ENCODE data around the gene PHF21B. TPM values are rescaled to one million over a fixed set of nuclear protein-coding genes. Genes with fewer than 3 reads are reported as not detected.

PHF21B gene
- total RNA-seq, 1 donor = not detected

DNA sequence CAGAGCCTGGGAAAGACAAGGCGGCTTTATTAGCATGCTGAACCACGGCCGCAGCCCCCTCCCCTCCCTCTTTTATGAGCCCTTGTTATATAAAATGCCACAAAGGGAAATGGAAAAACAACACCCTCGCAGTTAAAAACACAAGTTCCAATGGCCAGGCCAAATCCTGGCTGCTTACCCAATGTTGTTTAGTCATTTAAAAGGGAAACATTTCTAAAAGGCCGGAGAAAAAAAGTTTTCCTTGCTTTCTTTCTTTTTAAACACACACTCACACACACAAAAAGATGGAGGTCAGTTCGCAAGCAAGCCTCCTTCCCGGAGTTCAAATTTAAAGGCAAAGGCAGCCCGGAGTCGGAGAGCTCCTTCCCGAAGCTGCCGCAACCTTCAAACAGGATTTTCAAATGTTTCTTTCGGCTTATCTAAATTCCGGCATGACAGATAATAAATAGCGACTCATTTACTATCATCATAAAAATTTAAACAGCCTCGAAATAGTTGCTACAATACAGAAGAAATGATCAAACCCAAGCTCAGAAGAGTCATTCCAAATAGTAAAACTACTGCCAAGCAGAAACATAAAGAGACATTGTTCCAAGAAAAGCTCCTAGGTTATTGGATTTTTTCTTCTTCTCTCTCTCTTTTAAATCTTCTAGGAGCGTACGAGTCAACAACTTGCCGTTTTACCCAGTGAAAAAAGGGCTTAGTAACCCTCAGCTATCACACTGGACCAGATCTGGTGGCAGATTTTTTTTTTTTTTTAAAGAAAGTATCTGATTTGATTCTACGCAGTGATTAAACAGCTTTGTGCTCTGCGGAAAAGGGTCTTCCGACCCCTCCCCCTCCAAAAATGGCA is 3.5 kb downstream of the PHF21B start:
- Histone ChIP-seq H3K4me1 (ENCODE audit: insufficient read depth, low read length) (peaks cover 4% of the 10 kb centered on the region), H3K9me3 (ENCODE audit: low read depth, low read length) (no peaks in the 10 kb centered on the region), H3K4me3 (ENCODE audit: low read length) (no peak overlapping the region), H3K27me3 (ENCODE audit: insufficient read depth, low read length) (peaks cover 39% of the 10 kb centered on the region)

DNA sequence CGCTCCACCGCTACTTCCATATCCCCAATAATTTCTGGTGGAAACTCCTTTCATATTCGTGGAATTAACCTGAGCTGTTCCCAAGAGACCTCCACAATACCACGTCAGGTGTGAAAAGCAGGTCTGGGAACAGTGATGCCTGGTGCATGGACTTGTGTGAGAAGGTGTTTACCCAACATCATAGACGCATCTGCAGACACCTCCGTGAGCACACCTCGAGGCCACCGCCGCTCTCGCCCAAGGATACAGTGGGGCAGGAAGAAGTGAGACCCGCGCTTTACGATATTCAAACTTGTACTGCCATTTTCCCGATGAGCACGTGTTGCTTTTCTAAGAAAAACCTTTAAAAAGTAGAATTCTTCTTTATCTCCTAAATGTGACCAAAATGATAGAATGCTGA is 8.2 kb downstream of the PHF21B start:
- no peaks in the 10 kb centered on the region for H3K4me1 ChIP-seq (ENCODE audit: insufficient read depth, low read length)
- H3K9me3 ChIP-seq (ENCODE audit: low read depth, low read length) = no peaks in the 10 kb centered on the region
- peaks cover 21% of the 10 kb centered on the region for H3K27me3 ChIP-seq (ENCODE audit: insufficient read depth, low read length)
- no peak overlapping the region for H3K4me3 ChIP-seq (ENCODE audit: low read length)

DNA sequence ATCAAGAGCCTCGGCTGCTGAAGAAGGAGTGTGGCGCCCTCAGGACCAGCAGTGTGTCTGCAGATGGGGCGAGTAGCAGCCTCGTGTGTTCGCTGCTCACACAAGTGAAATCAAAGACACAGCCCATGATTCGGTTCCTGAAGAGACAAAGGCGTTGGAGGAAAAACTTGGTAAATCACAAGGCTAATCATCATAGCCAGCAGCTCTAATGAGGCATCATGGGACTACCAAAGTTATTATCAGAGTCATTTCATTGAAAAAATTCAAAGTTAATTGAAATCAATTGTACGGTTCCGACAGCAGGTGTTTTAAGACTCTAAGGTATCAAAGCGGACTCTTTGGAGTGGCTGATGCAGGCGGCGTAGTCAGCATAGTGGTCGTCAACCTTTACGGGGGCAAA is 9.5 kb downstream of the PHF21B start:
- Histone ChIP-seq H3K9me3 (ENCODE audit: low read depth, low read length) (no peaks in the 10 kb centered on the region), H3K27me3 (ENCODE audit: insufficient read depth, low read length) (peaks cover 7% of the 10 kb centered on the region), H3K4me3 (ENCODE audit: low read length) (no peak overlapping the region), H3K4me1 (ENCODE audit: insufficient read depth, low read length) (no peaks in the 10 kb centered on the region)

DNA sequence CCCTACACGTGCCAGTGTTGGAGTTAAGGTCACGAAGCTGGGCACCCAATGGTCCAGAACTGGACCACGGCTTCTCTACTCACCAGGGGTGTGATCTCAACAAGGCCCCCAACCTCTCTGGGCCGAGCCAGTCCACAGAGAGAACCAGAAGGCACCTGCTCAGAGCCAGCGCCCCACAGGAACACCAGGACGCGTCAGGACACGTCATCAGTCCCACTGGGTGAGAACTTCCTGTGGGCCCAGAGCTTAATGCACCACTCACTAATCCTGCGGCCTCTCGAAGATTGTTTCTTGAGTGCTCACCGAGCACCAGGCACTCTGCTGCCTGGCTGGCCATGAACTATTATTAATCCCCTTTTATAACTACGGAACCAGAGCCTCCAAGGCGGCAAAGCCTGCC is 10.1 kb downstream of the PHF21B start:
- Histone ChIP-seq H3K4me3 (ENCODE audit: low read length) (no peak overlapping the region), H3K4me1 (ENCODE audit: insufficient read depth, low read length) (no peaks in the 10 kb centered on the region), H3K27me3 (ENCODE audit: insufficient read depth, low read length) (peaks cover 1% of the 10 kb centered on the region), H3K9me3 (ENCODE audit: low read depth, low read length) (no peaks in the 10 kb centered on the region)

DNA sequence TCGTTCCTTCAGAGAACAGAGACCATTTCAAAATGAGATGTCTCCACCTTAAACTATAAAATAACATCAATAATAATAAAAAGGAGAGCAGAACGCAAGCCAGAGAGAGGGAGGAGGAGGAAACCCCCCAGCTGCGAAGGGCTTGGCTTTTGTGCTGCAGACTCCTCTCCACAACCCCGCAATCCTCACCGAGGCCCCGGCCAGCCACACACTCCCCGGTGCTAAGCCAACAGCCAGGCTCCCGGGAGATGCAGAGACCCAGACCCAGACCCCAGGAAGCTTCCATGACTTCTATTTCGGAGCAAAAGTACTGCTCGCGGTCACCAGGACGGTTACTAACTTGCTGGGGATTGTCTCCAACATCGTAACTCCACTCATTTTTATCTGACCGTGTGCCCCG is 10.6 kb downstream of the PHF21B start:
- no peaks in the 10 kb centered on the region for H3K4me1 ChIP-seq (ENCODE audit: insufficient read depth, low read length)
- H3K4me3 ChIP-seq (ENCODE audit: low read length) = no peak overlapping the region
- no peaks in the 10 kb centered on the region for H3K9me3 ChIP-seq (ENCODE audit: low read depth, low read length)
- H3K27me3 ChIP-seq (ENCODE audit: insufficient read depth, low read length) = no peaks in the 10 kb centered on the region

DNA sequence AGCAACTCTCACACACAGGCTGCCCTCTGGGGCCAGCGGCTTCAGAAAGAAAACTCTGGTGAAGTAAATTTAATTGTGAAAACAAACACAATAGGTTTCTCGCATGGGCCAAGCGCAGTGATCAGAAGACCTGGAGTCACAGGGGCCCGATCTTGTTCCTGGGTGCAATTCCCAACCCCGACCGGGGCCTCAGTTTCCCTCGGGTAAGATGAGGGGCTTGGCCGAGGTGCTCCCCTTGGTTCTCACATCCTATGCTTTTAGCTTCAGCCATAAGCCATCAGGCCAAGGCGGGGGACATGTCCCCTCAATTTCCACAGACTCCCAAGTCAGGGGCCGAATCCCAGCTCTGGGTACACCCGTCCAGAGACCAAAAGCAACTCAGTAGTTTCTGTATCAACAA is 11.5 kb downstream of the PHF21B start:
- no peaks in the 10 kb centered on the region for H3K9me3 ChIP-seq (ENCODE audit: low read depth, low read length)
- no peak overlapping the region for H3K4me3 ChIP-seq (ENCODE audit: low read length)
- no peaks in the 10 kb centered on the region for H3K27me3 ChIP-seq (ENCODE audit: insufficient read depth, low read length)
- no peaks in the 10 kb centered on the region for H3K4me1 ChIP-seq (ENCODE audit: insufficient read depth, low read length)

DNA sequence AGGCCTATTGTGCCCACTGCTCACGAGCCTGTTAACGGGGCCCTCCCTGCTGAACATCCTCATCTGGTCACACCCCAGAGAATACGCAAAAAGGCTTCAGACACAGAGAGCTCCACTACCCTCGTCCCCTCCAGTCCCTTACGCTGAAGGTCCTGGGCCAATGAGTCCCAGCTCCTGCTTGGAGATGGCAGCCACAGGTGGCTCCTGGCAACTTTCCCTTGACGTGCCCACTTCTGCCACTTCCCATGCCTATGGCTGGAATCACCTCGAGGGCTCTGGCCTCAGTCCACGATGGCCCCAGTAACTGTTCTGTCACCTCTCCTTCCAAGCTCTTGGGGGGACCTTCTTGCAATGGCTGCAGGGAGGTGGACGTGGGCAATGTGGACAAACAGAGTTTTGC is 12.7 kb downstream of the PHF21B start:
- no peak overlapping the region for H3K4me3 ChIP-seq (ENCODE audit: low read length)
- H3K4me1 ChIP-seq (ENCODE audit: insufficient read depth, low read length) = no peaks in the 10 kb centered on the region
- no peaks in the 10 kb centered on the region for H3K27me3 ChIP-seq (ENCODE audit: insufficient read depth, low read length)
- H3K9me3 ChIP-seq (ENCODE audit: low read depth, low read length) = no peaks in the 10 kb centered on the region

DNA sequence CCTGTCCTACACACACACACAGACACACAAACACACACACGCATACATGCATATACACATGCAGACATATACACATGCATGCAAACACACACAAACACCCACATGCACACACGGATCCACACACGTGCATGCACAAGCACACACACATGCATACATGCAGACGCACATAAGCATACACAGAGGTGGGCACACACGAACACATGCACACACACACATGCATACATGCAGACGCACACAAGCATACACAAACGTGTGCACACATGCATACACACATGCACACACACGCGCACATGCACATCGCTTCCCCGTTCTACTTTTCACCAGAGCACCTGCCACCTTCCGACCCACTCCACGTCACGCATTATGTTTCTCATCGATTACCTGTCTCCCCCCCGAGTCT is 13.2 kb downstream of the PHF21B start:
- Histone ChIP-seq H3K4me1 (ENCODE audit: insufficient read depth, low read length) (no peaks in the 10 kb centered on the region), H3K4me3 (ENCODE audit: low read length) (no peak overlapping the region), H3K27me3 (ENCODE audit: insufficient read depth, low read length) (no peaks in the 10 kb centered on the region), H3K9me3 (ENCODE audit: low read depth, low read length) (no peaks in the 10 kb centered on the region)

DNA sequence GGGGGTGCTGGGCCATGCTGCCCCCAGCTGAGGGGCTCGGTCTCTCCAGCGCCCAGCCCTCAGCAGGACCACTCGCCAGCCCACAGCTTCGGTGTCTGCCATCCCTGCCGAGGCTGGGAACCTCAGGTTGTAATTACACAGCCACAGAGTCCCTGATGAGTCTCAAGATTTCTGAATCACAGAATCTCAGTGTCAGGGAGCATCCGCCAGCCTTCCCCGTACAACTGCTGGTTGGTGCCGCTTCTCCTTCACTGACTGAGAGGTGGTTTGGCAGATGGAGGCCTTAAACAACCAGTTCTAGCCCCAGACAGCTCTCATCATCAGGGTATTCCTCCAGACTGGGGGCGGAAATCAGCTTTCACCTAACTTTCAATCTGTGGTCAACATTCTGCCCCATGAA is 13.7 kb downstream of the PHF21B start:
- H3K27me3 ChIP-seq (ENCODE audit: insufficient read depth, low read length) = no peaks in the 10 kb centered on the region
- no peak overlapping the region for H3K4me3 ChIP-seq (ENCODE audit: low read length)
- no peaks in the 10 kb centered on the region for H3K9me3 ChIP-seq (ENCODE audit: low read depth, low read length)
- no peaks in the 10 kb centered on the region for H3K4me1 ChIP-seq (ENCODE audit: insufficient read depth, low read length)

DNA sequence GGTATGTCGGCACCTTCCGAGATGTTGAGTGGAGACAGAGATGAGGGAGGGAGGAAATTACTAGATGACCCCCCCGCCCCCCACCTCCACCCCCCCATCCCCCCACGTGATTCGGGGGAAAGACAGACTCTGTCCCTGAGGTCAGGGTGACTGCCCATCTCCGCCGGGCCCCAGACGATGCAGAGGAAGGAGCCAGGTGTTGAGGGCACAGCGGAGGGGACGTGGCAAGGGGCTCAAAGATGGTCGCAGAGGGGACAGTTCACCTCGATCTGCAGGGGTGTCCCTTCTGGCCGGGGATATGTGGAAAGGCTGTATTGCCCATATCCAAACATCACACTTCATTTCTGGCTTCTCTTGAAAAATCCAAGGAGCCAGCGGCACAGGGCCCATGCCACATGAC is 14.1 kb downstream of the PHF21B start:
- Histone ChIP-seq H3K4me1 (ENCODE audit: insufficient read depth, low read length) (no peaks in the 10 kb centered on the region), H3K4me3 (ENCODE audit: low read length) (no peak overlapping the region), H3K9me3 (ENCODE audit: low read depth, low read length) (no peaks in the 10 kb centered on the region), H3K27me3 (ENCODE audit: insufficient read depth, low read length) (no peaks in the 10 kb centered on the region)

DNA sequence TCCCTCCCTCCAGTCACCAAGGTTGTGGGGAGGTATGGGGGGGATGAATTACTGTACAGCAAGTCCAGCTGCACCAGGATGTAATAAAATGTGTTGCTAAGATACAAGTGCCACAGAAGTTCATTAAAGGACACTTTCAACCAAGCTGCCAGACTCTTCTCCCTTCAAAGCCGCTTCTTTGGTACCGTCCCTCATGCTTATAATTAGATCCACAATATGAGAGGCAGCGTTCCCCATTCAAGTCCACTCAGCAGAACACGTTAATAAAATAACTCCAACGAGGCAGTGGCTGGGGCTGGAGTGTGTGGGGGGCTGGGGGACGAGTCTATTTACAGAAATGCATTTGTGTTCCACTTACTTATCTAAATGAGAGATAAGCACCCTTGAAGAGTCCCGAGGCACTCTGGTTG is 14.7 kb downstream of the PHF21B start:
- Histone ChIP-seq H3K4me1 (ENCODE audit: insufficient read depth, low read length) (no peaks in the 10 kb centered on the region), H3K4me3 (ENCODE audit: low read length) (no peak overlapping the region), H3K27me3 (ENCODE audit: insufficient read depth, low read length) (no peaks in the 10 kb centered on the region), H3K9me3 (ENCODE audit: low read depth, low read length) (no peaks in the 10 kb centered on the region)

DNA sequence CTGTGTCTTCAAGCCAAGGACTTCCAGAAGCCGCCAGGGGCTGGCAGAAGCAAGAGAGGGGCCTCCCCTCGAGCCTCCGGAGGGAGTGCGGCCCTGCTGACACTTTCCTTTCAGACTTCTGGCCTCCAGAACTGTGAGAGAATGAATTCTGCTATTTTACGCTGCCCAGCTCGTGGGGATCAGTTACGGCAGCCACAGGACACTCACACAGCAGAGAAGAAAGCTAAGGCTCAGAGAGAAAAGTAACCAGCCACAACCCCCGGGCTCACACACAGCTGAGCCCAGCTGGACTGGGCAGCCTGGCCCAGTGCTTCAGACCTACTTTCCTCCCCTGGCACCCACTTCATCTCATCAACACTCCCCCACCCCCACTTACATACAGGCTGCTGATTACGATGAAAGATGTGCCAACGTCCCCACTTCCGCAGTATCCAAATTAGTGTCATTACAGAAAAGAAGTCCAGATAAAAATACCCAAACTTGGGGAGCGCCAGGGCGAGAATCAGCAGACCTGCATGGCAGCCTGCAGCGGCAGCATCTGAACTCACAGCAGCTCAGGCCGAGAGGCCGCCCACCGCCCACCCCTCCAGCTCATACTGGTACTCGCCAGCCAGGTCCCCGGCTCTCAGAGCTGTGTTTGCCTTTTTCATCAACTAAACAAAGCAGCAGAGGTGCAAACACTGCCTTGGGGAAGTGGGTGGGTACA is 15.3 kb downstream of the PHF21B start:
- Histone ChIP-seq H3K9me3 (ENCODE audit: low read depth, low read length) (no peaks in the 10 kb centered on the region), H3K4me3 (ENCODE audit: low read length) (no peak overlapping the region), H3K27me3 (ENCODE audit: insufficient read depth, low read length) (no peaks in the 10 kb centered on the region), H3K4me1 (ENCODE audit: insufficient read depth, low read length) (no peaks in the 10 kb centered on the region)

DNA sequence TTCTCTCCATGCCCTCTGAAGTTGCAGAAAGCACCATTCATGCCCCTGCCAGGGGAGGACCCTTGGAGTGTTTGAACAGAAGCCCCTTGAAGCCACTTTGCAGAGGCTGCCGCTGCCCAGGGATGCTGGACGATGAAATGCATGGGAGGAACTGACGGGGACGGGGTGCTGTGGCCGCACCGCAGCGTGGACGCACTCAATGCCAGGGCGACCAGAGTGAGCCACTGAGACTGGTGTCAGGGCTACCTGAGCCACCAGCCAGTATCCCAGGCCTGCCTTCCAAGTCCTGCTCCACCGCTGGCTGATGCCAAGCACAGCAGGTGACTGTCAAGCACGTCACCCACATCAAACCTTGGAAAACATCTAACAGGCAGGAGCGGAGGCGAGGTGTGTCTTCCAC is 17.6 kb downstream of the PHF21B start:
- no peak overlapping the region for H3K4me3 ChIP-seq (ENCODE audit: low read length)
- no peaks in the 10 kb centered on the region for H3K9me3 ChIP-seq (ENCODE audit: low read depth, low read length)
- H3K4me1 ChIP-seq (ENCODE audit: insufficient read depth, low read length) = no peaks in the 10 kb centered on the region
- H3K27me3 ChIP-seq (ENCODE audit: insufficient read depth, low read length) = no peaks in the 10 kb centered on the region

DNA sequence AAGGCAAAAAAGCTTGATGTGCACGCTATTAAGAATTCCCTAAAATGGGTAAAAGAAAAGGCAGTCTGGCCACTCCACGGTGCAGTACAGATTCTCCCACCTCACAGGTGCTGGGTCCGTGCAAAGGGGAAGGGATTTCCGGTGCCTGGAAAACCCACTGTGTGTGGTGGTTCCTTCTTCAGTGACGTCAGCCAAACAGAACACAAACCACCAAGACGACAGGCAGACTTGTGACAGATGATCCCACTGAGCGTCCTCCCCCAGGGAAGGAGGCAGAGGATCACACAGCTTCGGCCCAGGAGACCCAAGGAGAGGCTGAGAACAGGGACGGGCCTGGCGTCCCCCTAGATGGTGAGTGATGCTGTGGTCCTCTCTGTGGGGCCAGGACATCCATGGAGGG is 18.6 kb downstream of the PHF21B start:
- Histone ChIP-seq H3K4me1 (ENCODE audit: insufficient read depth, low read length) (no peaks in the 10 kb centered on the region), H3K27me3 (ENCODE audit: insufficient read depth, low read length) (no peaks in the 10 kb centered on the region), H3K9me3 (ENCODE audit: low read depth, low read length) (no peaks in the 10 kb centered on the region), H3K4me3 (ENCODE audit: low read length) (no peak overlapping the region)

DNA sequence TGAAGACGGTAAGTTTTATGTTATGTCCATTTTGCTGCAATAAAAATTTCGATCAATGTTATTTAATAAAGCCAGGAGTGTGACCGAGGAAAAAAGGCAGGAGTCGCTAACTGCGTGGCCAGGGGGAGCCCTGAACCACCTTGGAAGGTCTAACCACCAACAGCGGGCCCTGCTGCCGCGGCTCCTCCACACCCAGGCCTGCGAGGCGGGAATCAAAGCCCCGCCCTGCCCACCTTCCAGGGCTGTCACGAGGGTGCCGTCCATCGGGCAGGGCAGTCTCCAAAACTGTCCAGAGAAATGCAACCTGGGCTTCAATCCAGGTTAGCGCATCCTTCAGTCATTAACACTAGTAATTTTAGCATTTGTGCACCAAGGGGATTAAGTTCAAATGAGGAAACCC is 19.0 kb downstream of the PHF21B start:
- Histone ChIP-seq H3K4me1 (ENCODE audit: insufficient read depth, low read length) (no peaks in the 10 kb centered on the region), H3K9me3 (ENCODE audit: low read depth, low read length) (no peaks in the 10 kb centered on the region), H3K4me3 (ENCODE audit: low read length) (no peak overlapping the region), H3K27me3 (ENCODE audit: insufficient read depth, low read length) (no peaks in the 10 kb centered on the region)

DNA sequence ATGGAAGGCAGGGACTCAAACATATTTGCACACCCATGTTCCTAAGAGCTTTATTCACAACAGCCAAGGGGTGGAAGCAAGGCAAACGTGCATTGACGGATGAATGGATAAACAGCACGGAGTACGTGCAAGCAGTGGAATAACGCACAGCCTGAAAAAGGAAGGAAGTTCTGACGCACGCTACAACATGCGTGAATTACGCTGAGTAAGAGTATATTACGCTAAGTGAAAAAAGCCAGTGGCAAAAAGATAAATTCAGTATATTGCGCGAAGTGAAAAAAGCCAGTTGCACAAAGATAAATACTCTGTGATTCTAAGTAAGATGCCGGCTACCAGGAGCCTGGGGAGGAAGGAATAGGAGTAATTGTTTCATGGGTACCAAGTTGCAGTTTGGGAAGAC is 19.5 kb downstream of the PHF21B start:
- Histone ChIP-seq H3K4me3 (ENCODE audit: low read length) (no peak overlapping the region), H3K27me3 (ENCODE audit: insufficient read depth, low read length) (no peaks in the 10 kb centered on the region), H3K4me1 (ENCODE audit: insufficient read depth, low read length) (no peaks in the 10 kb centered on the region), H3K9me3 (ENCODE audit: low read depth, low read length) (no peaks in the 10 kb centered on the region)

Data from mononuclear cell (primary cell).